Nephron progenitor cell (in vitro differentiated cells): ENCODE measurements around the gene BPIFB2.
"Not testable (repeated sequence)": the region's sequence is repeated elsewhere in the genome, so short reads cannot be mapped to it uniquely, and the experiment has no call there.

Experiments used
- DNase-seq: peaks from one replicate; pipeline ENCODE4 v3.0.0; 2021
- H3K27ac Mint-ChIP-seq: 2 replicates; pipeline ENCODE4 v1.8.0; 2021; ENCODE audit warnings: mild to moderate bottlenecking, moderate library complexity, mixed read lengths
- H3K27me3 Mint-ChIP-seq: 2 replicates; pipeline ENCODE4 v1.8.0; 2021; ENCODE audit warnings: mild to moderate bottlenecking, low read depth, mixed read lengths; ENCODE audit not compliant: poor library complexity
- H3K36me3 Mint-ChIP-seq: 2 replicates; pipeline ENCODE4 v1.8.0; 2021; ENCODE audit warnings: low read depth, mixed read lengths
- H3K4me1 Mint-ChIP-seq: 2 replicates; pipeline ENCODE4 v1.8.0; 2021; ENCODE audit warnings: mixed read lengths
- H3K4me3 Mint-ChIP-seq: 2 replicates; pipeline ENCODE4 v1.8.0; 2021; ENCODE audit warnings: mild to moderate bottlenecking, moderate library complexity, mixed read lengths
- H3K9me3 Mint-ChIP-seq: 2 replicates; pipeline ENCODE4 v1.8.0; 2021; ENCODE audit warnings: mild to moderate bottlenecking, moderate library complexity, mixed read lengths
- CTCF ChIP-seq: fragments of 200-600 bp; sonication (generic); IDR thresholded peaks from 2 replicates; pipeline ENCODE4 v1.5.0; 2021; ENCODE audit warnings: antibody characterized with exemption

The BPIFB2 gene

GRCh38 chr20:33037456-33037855, 30.0 kb downstream of the BPIFB2 start:
- no peak for TF ChIP-seq CTCF
- H3K27ac Mint-ChIP-seq = no peak overlapping the region
- H3K9me3 Mint-ChIP-seq = no peaks in the 10 kb centered on the region
- no peaks in the 10 kb centered on the region for H3K4me1 Mint-ChIP-seq
- DNase-seq = no peak
- H3K27me3 Mint-ChIP-seq = peaks cover 39% of the 10 kb centered on the region
- H3K36me3 Mint-ChIP-seq = no peaks in the 10 kb centered on the region
- no peak overlapping the region for H3K4me3 Mint-ChIP-seq

GRCh38 chr20:33038243-33038642, 30.7 kb downstream of the BPIFB2 start:
- TF ChIP-seq CTCF = no peak
- H3K36me3 Mint-ChIP-seq = no peaks in the 10 kb centered on the region
- no peaks in the 10 kb centered on the region for H3K9me3 Mint-ChIP-seq
- H3K27me3 Mint-ChIP-seq = peaks cover 38% of the 10 kb centered on the region
- no peak overlapping the region for H3K4me3 Mint-ChIP-seq
- no peaks in the 10 kb centered on the region for H3K4me1 Mint-ChIP-seq
- DNase-seq = no peak
- H3K27ac Mint-ChIP-seq = no peak overlapping the region

GRCh38 chr20:33042430-33042829, 34.9 kb downstream of the BPIFB2 start:
- no peaks in the 10 kb centered on the region for H3K4me1 Mint-ChIP-seq
- H3K9me3 Mint-ChIP-seq = peaks cover 23% of the 10 kb centered on the region
- H3K27ac Mint-ChIP-seq = no peak overlapping the region
- no peak for DNase-seq
- TF ChIP-seq CTCF = no peak
- H3K27me3 Mint-ChIP-seq = peaks cover 25% of the 10 kb centered on the region
- H3K4me3 Mint-ChIP-seq = no peak overlapping the region
- H3K36me3 Mint-ChIP-seq = no peaks in the 10 kb centered on the region

- no peak for DNase-seq
- peaks cover 23% of the 10 kb centered on the region for H3K9me3 Mint-ChIP-seq
- no peaks in the 10 kb centered on the region for H3K36me3 Mint-ChIP-seq
- no peak overlapping the region for H3K27ac Mint-ChIP-seq
- TF ChIP-seq CTCF = no peak
- no peak overlapping the region for H3K4me3 Mint-ChIP-seq
- no peaks in the 10 kb centered on the region for H3K4me1 Mint-ChIP-seq
- H3K27me3 Mint-ChIP-seq = peaks cover 20% of the 10 kb centered on the region
These were observed 35.7 kb downstream of the BPIFB2 start for GRCh38 chr20:33042983-33043730.

GRCh38 chr20:33043731-33044181, 36.3 kb downstream of the BPIFB2 start:
- no peak for TF ChIP-seq CTCF
- Mint-ChIP-seq H3K9me3 (peaks cover 23% of the 10 kb centered on the region), H3K27me3 (peaks cover 16% of the 10 kb centered on the region), H3K4me1 (no peaks in the 10 kb centered on the region), H3K36me3 (no peaks in the 10 kb centered on the region), H3K4me3 (no peak overlapping the region), H3K27ac (no peak overlapping the region)
- DNase-seq = no peak

GRCh38 chr20:33045129-33045721, 37.7 kb downstream of the BPIFB2 start:
- not testable (repeated sequence) for DNase-seq, H3K4me3 Mint-ChIP-seq, H3K36me3 Mint-ChIP-seq, H3K4me1 Mint-ChIP-seq
- Mint-ChIP-seq H3K9me3 (peaks cover 23% of the 10 kb centered on the region), H3K27me3 (peaks cover 11% of the 10 kb centered on the region), H3K27ac (peak overlapping the region; percentile 36)
